ENCODE data around the gene TGM1.
"Not testable (repeated sequence)": the region's sequence is repeated elsewhere in the genome, so short reads cannot be mapped to it uniquely, and the experiment has no call there.

TGM1 gene

GRCh38 chr14:24203249-24203886, 59.6 kb downstream of the TGM1 start:
- DNase-seq, result not testable (repeated sequence)

GRCh38 chr14:24202538-24202937, 60.4 kb downstream of the TGM1 start:
- DNase-seq, result not testable (repeated sequence)
